Putamen (tissue), 1 donor: Measurements from ENCODE around the gene UNC13C.

Experiments
- DNase-seq: peaks from one replicate; pipeline ENCODE4 v3.0.0-alpha.2; 2016; ENCODE audit warnings: low spot score

UNC13C gene

DNA sequence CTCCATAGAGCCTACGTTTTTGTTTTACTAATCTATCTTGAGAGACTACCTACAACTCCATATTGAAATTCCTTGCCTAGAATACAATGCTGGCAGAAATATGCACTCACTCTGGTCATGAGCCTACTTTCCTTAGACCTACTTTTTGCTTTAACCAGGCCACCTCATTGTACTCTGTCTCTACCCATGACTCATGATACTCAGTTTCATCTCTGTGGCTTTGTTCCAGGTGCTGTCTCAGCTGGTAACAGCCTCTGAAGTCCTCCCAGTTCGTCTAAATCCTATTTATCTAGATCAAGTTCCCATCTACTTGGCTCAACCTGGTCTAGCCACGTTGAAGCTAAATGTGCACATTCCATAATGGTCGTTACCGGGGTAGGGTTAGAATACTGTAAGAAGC, 682.1 kb downstream of the UNC13C start:
- DNase-seq: no peak

DNA sequence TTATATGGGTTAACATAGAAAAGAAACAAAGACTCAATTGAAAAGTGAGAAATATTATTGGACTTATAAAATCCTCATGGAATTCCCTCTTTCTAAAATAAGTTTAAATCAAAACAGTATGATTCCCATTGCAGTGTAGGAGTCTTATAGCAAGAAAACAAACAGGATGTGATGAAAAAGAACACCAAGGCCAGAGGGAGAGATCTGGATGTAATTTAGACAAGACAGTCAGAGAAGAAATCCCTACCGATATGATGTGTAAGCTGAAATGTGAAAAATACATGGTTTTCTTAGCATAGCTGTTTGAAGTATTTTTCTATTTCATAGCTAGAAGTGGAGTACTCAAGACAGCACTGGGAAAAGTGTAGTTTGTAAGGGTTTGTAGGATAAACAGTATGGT, 697.0 kb downstream of the UNC13C start:
- no peak for DNase-seq

DNA sequence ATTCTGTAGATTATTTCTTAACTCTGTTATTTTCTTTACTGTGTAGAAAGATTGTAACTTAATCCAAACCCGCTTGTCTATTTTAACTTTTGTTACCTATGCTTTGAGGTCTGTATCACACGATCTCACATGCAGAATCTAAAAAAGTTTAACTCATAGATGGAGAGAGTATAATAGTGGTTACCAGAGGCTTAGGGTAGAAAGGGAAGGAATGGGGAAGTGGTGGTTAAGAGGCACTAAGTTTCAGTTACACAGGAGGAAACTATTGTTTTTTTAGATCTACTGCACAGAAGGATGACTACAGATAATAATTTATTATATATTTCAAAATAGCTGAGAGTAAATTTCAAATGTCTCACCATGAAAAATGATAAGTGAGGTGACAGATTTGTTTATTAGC, 703.3 kb downstream of the UNC13C start:
- DNase-seq: no peak
